HUES48 (cell line): Measurements from ENCODE around the gene RNF145.
"Not testable (repeated sequence)": the region's sequence is repeated elsewhere in the genome, so short reads cannot be mapped to it uniquely, and the experiment has no call there.

Source experiments
- H3K27ac ChIP-seq: one replicate; pipeline ENCODE4 v1.7.0; 2013; ENCODE audit warnings: low read depth, low read length, inconsistent platforms
- H3K27me3 ChIP-seq: 2 replicates; pipeline ENCODE4 v1.6.1; 2013; ENCODE audit warnings: mild to moderate bottlenecking, low read length; ENCODE audit not compliant: control insufficient read depth, insufficient read depth
- H3K36me3 ChIP-seq: 2 replicates; pipeline ENCODE4 v1.6.1; 2013; ENCODE audit warnings: low read length; ENCODE audit not compliant: control insufficient read depth, insufficient read depth
- H3K4me1 ChIP-seq: 2 replicates; pipeline ENCODE4 v1.6.1; 2013; ENCODE audit warnings: mild to moderate bottlenecking, low read length; ENCODE audit not compliant: control insufficient read depth, insufficient read depth
- H3K4me3 ChIP-seq: 2 replicates; pipeline ENCODE4 v1.5.1; 2013; ENCODE audit warnings: mild to moderate bottlenecking, low read depth, low read length
- H3K9ac ChIP-seq: 2 replicates; pipeline ENCODE4 v1.6.1; 2013; ENCODE audit warnings: mild to moderate bottlenecking, low read depth, low read length, moderate library complexity
- H3K9me3 ChIP-seq: 2 replicates; pipeline ENCODE4 v1.6.1; 2013; ENCODE audit warnings: low read length; ENCODE audit not compliant: control insufficient read depth, insufficient read depth

Gene RNF145

DNA sequence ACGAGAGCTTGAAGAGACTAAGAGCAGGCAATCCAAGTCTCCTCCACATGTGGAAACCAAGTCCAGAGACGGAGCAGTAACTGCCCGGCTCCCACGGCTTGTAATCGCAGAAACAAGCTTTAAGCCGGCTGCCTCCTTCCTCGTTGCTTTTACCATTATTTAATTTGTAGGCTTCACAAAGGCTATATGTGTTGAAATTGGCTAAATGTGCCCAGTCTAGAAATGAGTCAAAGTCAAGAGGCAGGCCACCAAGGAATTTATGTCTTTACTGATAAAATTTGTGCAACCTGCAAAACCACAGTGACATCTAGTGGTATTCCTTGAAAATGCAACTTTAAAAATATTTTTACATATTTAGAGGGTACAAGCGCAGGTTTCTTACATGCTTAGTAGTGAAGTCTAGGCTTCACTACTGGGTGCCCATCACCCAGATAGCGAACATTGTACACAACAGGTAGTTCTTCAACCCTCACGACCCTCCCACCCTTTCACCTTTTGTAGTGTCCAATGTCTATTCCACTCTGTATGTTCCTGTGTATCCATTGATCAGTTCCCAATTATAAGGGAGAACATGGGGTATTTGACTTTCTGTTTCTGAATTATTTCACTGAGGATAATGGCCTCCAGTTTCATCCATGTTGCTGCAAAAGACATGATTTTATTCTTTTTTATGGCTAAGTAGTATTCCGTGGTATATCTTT lies 76.2 kb downstream of the RNF145 start:
- Histone ChIP-seq H3K4me3 (no peak overlapping the region), H3K27me3 (no peaks in the 10 kb centered on the region), H3K4me1 (no peaks in the 10 kb centered on the region), H3K9ac (no peak overlapping the region), H3K9me3 (no peaks in the 10 kb centered on the region), H3K36me3 (no peaks in the 10 kb centered on the region), H3K27ac (no peak overlapping the region)

DNA sequence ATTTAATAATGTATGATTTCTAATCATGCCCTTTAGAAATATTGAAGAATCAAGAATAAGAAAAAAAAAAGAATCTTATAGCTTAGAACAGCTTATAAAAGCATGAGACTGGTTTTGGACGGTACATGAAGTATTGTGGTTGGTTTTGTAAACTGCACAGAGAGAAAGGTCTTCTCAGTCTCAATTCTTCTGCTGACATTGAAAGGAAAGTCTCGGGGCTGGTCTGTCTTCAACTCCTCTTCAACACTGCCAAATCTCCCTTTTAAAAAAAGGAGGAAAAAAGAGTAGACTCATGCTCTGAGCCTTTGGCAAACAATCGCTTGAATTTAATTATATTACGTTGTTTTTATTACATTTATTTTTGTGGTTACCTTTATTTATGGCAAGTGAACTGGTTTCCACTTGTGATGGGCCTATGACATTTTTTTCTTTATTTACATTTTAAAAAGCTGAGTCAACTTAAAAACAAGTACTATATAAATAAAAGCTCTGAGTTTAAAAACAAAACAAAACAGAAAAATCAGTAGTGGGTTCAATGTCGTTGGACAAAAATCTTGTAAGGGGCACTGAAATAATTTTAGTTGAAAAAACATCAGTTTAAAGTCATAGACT lies 76.8 kb downstream of the RNF145 start:
- H3K27me3 ChIP-seq, result no peaks in the 10 kb centered on the region
- H3K27ac ChIP-seq, result no peak overlapping the region
- H3K9me3 ChIP-seq, result no peaks in the 10 kb centered on the region
- no peak overlapping the region for H3K9ac ChIP-seq
- no peaks in the 10 kb centered on the region for H3K36me3 ChIP-seq
- H3K4me3 ChIP-seq, result no peak overlapping the region
- no peaks in the 10 kb centered on the region for H3K4me1 ChIP-seq

DNA sequence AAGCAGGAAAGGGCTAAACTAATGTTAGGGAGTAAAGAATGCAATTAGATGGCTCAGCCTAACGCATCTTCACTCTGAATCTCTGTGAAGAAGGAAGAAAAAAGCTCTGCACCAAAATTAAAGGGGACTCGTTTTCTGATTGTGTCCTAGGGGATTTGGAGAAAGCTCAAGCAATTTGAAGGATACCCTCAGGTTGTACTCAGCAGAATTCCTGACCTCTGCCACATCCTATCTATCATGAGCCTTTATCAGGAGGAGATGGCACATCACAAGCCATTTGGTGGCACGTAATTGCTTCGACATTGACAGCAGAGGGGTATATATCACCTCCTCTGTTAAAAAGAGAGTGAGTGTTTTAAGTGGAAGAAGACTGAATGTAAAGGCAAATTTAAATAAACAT lies 77.4 kb downstream of the RNF145 start:
- Histone ChIP-seq H3K27me3 (no peaks in the 10 kb centered on the region), H3K27ac (no peak overlapping the region), H3K4me3 (no peak overlapping the region), H3K4me1 (no peaks in the 10 kb centered on the region), H3K36me3 (no peaks in the 10 kb centered on the region), H3K9me3 (no peaks in the 10 kb centered on the region), H3K9ac (no peak overlapping the region)

DNA sequence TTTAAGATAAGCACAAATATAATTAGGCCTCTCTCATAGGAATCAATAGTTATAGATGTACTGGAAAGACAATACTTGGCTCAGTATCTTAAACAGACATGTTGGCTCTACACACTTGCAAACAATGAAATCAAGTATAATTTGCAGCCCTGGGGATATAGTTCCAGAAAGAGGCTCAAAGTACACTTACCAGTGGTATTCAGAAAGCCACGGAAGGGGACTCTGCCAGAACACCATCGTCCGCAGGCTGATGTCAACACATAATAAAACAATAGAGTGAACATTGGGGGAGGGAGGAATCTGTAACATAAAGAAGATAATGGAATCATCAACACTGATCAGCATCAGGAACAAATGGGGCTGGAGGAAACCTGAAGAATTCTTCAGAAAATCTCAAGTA lies 78.5 kb downstream of the RNF145 start:
- no peak overlapping the region for H3K9ac ChIP-seq

DNA sequence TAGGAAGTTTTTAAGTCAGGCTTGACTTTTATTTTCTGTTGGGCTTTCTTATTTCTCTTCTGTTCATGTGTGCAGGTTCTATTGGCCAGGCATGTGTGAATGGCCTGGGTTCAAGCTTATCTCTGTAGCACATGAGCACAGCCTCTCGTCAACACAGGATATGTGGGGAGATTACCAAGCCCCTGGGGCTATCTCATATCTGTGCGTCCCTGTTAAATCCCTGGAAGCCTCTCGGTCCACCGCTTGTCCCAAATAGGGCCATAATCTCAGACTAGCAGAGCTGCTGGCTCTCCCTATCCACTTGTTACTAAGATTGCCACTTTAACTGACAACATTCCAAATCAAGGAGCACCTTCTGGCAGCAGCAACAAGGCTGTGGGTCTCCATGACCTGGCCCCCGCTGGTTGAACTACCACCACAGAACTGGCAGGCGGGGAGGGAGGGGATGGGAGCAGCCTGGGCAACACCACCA lies 81.2 kb downstream of the RNF145 start:
- no peak overlapping the region for H3K27ac ChIP-seq
- H3K9me3 ChIP-seq, result no peaks in the 10 kb centered on the region
- H3K36me3 ChIP-seq, result no peaks in the 10 kb centered on the region
- H3K27me3 ChIP-seq, result no peaks in the 10 kb centered on the region
- H3K9ac ChIP-seq, result no peak overlapping the region
- no peaks in the 10 kb centered on the region for H3K4me1 ChIP-seq
- H3K4me3 ChIP-seq, result no peak overlapping the region

More for the DNA sequence above, 78.5 kb downstream of the RNF145 start:
- Histone ChIP-seq H3K4me1 (no peaks in the 10 kb centered on the region), H3K9me3 (no peaks in the 10 kb centered on the region), H3K27me3 (no peaks in the 10 kb centered on the region), H3K4me3 (no peak overlapping the region), H3K36me3 (no peaks in the 10 kb centered on the region), H3K27ac (no peak overlapping the region)

DNA sequence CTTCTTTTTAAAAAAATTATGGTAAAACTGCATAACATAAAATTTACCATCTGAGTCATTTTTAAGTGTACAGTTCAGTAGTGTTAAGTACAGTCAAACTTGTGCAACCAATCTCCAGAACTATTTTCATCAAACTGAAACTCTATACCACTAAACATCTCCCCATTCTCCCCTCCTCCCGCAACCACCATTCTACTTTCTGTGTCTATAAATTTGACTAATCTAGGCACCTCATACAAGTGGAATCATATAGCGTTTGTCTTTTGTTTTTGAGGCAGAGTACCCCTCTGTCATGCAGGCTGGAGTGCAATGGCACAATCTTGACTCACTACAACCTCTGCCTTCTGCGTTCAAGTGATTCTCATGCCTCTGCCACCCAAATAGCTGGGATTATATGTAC lies 85.7 kb downstream of the RNF145 start:
- Histone ChIP-seq H3K9me3 (no peaks in the 10 kb centered on the region), H3K9ac (no peak overlapping the region), H3K4me1 (no peaks in the 10 kb centered on the region), H3K36me3 (no peaks in the 10 kb centered on the region), H3K27ac (no peak overlapping the region), H3K27me3 (no peaks in the 10 kb centered on the region), H3K4me3 (no peak overlapping the region)

DNA sequence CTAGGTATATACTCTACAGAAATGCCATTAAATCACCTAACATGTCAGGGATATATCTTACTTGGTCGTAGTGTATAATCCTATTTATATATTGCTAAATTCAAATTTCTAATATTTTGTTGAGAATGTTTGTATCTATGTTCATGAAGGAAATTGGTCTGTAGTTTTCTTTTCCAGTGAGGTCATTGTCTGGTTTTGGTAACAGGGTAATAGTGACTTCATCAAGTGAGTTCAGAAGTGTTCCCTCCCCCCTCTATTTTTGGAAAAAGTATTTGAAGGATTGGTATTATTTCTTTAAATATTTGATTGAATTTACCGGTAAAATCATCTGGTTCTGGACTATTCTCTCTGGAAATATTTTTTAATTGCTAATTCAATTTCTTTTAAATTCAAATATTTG lies 86.2 kb downstream of the RNF145 start:
- Histone ChIP-seq H3K27me3 (no peaks in the 10 kb centered on the region), H3K4me1 (no peaks in the 10 kb centered on the region), H3K9me3 (no peaks in the 10 kb centered on the region), H3K9ac (no peak overlapping the region), H3K27ac (no peak overlapping the region), H3K4me3 (no peak overlapping the region), H3K36me3 (no peaks in the 10 kb centered on the region)

DNA sequence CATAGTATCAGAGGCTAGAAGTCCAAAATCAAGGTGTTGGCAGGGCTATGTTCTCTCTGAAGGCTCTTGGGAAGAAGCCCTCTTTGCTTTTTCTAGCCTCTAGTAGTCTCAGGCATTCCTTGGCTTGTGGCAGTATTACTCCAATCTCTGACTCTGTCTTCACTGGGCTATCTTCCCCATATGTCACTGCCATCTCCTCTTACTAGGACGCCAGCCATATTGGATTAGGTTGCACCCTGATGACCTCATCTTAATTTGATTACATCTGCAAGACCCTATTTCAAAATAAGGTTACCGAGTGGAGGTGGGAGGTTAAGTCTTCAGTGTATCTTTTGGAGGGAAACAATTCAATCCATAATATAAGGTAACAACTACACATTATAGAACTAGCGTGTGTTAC lies 88.3 kb downstream of the RNF145 start:
- H3K27me3 ChIP-seq, result no peaks in the 10 kb centered on the region
- no peak overlapping the region for H3K4me3 ChIP-seq
- no peaks in the 10 kb centered on the region for H3K9me3 ChIP-seq
- H3K36me3 ChIP-seq, result no peaks in the 10 kb centered on the region
- no peak overlapping the region for H3K27ac ChIP-seq
- no peak overlapping the region for H3K9ac ChIP-seq
- H3K4me1 ChIP-seq, result no peaks in the 10 kb centered on the region

DNA sequence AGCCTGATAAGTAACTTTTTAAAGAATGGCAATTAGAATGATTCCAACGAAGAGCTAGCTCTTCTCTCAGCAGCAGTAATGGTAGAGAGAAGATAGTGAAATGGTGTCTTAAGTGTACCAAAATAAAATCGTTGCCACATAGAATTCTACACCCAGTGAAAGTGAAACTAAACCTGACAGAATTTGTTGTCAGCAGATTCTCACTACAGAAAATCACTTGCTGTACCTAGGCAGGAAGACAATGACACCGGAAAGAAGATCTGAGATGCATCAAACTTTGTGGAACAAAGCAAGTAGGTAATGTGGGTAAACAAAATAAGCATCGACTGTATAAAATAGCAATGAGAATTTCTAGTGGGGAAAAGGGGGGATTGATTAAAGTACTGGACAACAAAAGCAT lies 88.9 kb downstream of the RNF145 start:
- no peaks in the 10 kb centered on the region for H3K9me3 ChIP-seq
- H3K27ac ChIP-seq, result no peak overlapping the region
- H3K27me3 ChIP-seq, result no peaks in the 10 kb centered on the region
- no peaks in the 10 kb centered on the region for H3K36me3 ChIP-seq
- H3K9ac ChIP-seq, result no peak overlapping the region
- H3K4me3 ChIP-seq, result no peak overlapping the region
- H3K4me1 ChIP-seq, result no peaks in the 10 kb centered on the region

DNA sequence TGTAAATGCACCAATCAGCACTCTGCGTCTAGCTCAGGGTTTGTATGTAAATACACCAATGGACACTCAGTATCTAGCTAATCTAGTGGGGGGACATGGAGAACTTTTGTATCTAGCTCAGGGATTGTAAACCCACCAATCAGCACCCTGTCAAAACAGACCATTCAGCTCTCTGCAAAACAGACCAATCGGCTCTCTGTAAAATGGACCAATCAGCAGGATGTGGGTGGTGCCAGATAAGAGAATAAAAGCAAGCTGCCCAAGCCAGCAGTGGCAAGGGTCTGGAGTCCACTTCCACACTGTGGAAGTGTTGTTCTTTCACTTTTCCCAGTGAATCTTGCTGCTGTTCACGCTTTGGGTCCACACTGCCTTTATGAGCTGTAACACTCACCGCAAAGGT lies 89.5 kb downstream of the RNF145 start:
- H3K36me3 ChIP-seq, H3K9me3 ChIP-seq, H3K27me3 ChIP-seq, H3K4me3 ChIP-seq, H3K27ac ChIP-seq, H3K9ac ChIP-seq, H3K4me1 ChIP-seq: not testable (repeated sequence)

DNA sequence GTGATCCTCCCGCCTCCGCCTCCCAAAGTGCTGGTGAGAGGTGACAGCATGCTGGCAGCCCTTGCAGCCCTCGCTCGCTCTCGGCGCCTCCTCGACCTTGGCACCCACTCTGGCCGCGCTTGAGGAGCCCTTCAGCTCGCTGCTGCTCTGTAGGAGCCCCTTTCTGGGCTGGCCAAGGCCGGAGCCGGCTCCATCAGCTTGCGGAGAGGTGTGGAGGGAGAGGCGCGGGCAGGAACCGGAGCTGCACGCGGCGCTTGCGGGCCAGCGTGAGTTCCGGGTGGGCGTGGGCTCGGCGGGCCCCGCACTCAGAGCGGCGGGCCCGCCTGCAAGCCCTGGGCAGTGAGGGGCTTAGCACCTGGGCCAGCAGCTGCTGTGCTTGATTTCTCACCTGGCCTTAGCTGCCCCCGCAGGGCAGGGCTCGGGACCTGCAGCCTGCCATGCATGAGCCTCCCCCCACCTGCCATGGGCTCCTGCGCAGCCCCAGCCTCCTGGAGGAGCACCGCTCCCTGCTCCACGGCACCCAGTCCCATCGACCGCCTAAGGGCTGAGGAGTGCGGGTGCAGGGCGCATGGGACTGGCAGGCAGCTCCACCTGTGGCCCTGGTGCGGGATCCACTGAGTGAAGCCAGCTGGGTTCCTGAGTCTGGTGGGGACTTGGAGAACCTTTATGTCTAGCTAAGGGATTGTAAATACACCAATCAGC lies 90.2 kb downstream of the RNF145 start:
- not testable (repeated sequence) for H3K36me3 ChIP-seq, H3K9me3 ChIP-seq, H3K4me1 ChIP-seq, H3K4me3 ChIP-seq, H3K9ac ChIP-seq, H3K27ac ChIP-seq, H3K27me3 ChIP-seq
